ENCODE measurements around the gene FUT7.

The FUT7 gene

GRCh38 chr9:136981588-136982231 is 50.2 kb downstream of the FUT7 start:
- DNase-seq: no peak

- no peak for DNase-seq
Measured at GRCh38 chr9:136980669-136981478, 51.0 kb downstream of the FUT7 start.

Data from central memory CD4-positive, alpha-beta T cell (primary cell).